GM19372 (cell line): Measurements from ENCODE around the gene METTL13.

Experiments
- ATAC-seq: cut with Tn5 transposase; IDR thresholded peaks from one replicate; pipeline ENCODE4 v1.9.1; 2021; ENCODE audit warnings: mild to moderate bottlenecking, low read depth, moderate library complexity; ENCODE audit not compliant: unreplicated experiment

METTL13 gene

DNA sequence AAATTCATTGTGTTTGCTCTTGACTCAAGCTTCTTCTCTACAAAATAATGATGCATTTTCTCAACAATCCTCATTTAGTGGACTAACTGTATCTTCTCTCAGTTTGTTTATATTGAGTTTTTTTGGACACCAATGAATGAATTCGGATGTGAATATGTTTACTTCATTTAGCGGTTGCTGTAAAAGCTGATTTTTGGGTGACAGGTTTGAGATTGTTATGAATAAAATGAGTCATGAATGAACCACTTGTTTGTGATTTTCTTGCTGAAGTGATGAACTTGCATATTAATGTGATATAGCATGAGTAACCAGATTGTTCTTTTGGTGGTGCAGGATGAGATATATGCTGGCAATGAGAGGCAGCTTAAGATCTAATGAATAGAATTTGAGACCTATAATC lies 62.9 kb downstream of the METTL13 start:
- no peak for ATAC-seq

GRCh38 chr1:171845998-171846397 lies 64.5 kb downstream of the METTL13 start:
- ATAC-seq, result no peak
